CD4-positive, alpha-beta T cell treated with Interleukin-17A for 4 hours (primary cell): ENCODE measurements around the gene GFI1B.

Experiments
- DNase-seq: peaks from one replicate; pipeline ENCODE4 v3.0.0-alpha.2; 2020; ENCODE audit warnings: mixed read lengths

The GFI1B gene

GRCh38 chr9:133014696-133015095, 36.2 kb downstream of the GFI1B start:
- DNase-seq, result no peak

- peak; percentile 67 for DNase-seq
These were observed 44.8 kb downstream of the GFI1B start for GRCh38 chr9:133023117-133023890.

GRCh38 chr9:133026426-133026825, 47.9 kb downstream of the GFI1B start:
- DNase-seq, result no peak

GRCh38 chr9:133027134-133027533, 48.6 kb downstream of the GFI1B start:
- DNase-seq, result no peak

- DNase-seq, result no peak
These were observed 49.7 kb downstream of the GFI1B start for GRCh38 chr9:133028221-133028620.

GRCh38 chr9:133029994-133030316, 51.5 kb downstream of the GFI1B start:
- no peak for DNase-seq

- DNase-seq, result peak; percentile 93
These were observed 52.0 kb downstream of the GFI1B start, which contains the start of gene GTF3C5 for GRCh38 chr9:133030317-133031129. GTF3C5 (plus strand) TSS chr9:133030997; CDS start chr9:133031012, 15 bp downstream.

GRCh38 chr9:133031130-133031422, 52.6 kb downstream of the GFI1B start:
- DNase-seq, result no peak

GRCh38 chr9:133031496-133031911, 53.0 kb downstream of the GFI1B start:
- no peak for DNase-seq

GRCh38 chr9:133032171-133032570, 53.7 kb downstream of the GFI1B start:
- DNase-seq, result no peak

- no peak for DNase-seq
These were observed 57.2 kb downstream of the GFI1B start for GRCh38 chr9:133035669-133036068.

GRCh38 chr9:133037775-133038515, 59.5 kb downstream of the GFI1B start:
- DNase-seq, result no peak

GRCh38 chr9:133040892-133041479, 62.5 kb downstream of the GFI1B start:
- DNase-seq, result peak; percentile 54
